Loucy (cell line): ENCODE data around the gene DLGAP1.

Experiments used
- H2AFZ ChIP-seq: fragments of 200-600 bp; sonication (generic); 2 replicates; pipeline ENCODE4 v1.6.0; 2016; ENCODE audit warnings: antibody characterized with exemption, mild to moderate bottlenecking, low read length, moderate library complexity
- H3F3A ChIP-seq: fragments of 200-600 bp; 2 replicates; pipeline ENCODE4 v1.6.0; 2016; ENCODE audit warnings: antibody characterized with exemption, low read depth, mild to moderate bottlenecking
- H3K27me3 ChIP-seq: fragments of 200-600 bp; sonication (generic); 2 replicates; pipeline ENCODE4 v1.6.1; 2014; ENCODE audit warnings: low read length, mild to moderate bottlenecking; ENCODE audit not compliant: insufficient read depth, poor library complexity, severe bottlenecking
- H3K36me3 ChIP-seq: fragments of 200-600 bp; sonication (generic); 2 replicates; pipeline ENCODE4 v1.6.1; 2016; ENCODE audit warnings: low read length; ENCODE audit not compliant: insufficient read depth
- H3K4me1 ChIP-seq: fragments of 200-600 bp; sonication (generic); 2 replicates; pipeline ENCODE4 v1.5.1; 2014; ENCODE audit warnings: low read length, mild to moderate bottlenecking; ENCODE audit not compliant: insufficient read depth, poor library complexity, severe bottlenecking
- H3K4me2 ChIP-seq: fragments of 200-600 bp; sonication (generic); 2 replicates; pipeline ENCODE4 v1.6.0; 2014; ENCODE audit warnings: antibody characterized with exemption, low read length, low read depth, mild to moderate bottlenecking; ENCODE audit not compliant: poor library complexity, severe bottlenecking
- H3K4me3 ChIP-seq: fragments of 200-600 bp; sonication (generic); 2 replicates; pipeline ENCODE4 v1.5.1; 2014; ENCODE audit warnings: low read length, mild to moderate bottlenecking, mixed read lengths; ENCODE audit not compliant: poor library complexity, severe bottlenecking
- H3K79me2 ChIP-seq: fragments of 200-600 bp; sonication (generic); 2 replicates; pipeline ENCODE4 v1.6.1; 2014; ENCODE audit warnings: low read length; ENCODE audit not compliant: insufficient read depth
- H3K9ac ChIP-seq: fragments of 200-600 bp; sonication (generic); 2 replicates; pipeline ENCODE4 v1.6.0; 2014; ENCODE audit warnings: mild to moderate bottlenecking, low read depth, low read length, moderate library complexity; ENCODE audit not compliant: poor library complexity, severe bottlenecking
- H3K9me2 ChIP-seq: fragments of 200-600 bp; sonication (generic); replicated peaks from 2 replicates; pipeline ENCODE4 v1.6.1; 2016; ENCODE audit warnings: low read depth, low read length, mixed read lengths
- H3K9me3 ChIP-seq: fragments of 200-600 bp; sonication (generic); 2 replicates; pipeline ENCODE4 v1.6.1; 2014; ENCODE audit warnings: mild to moderate bottlenecking, antibody characterized with exemption, low read length, low read depth; ENCODE audit not compliant: insufficient read depth
- H4K20me1 ChIP-seq: fragments of 200-600 bp; sonication (generic); 2 replicates; pipeline ENCODE4 v1.6.0; 2014; ENCODE audit warnings: antibody characterized with exemption, low read length, mild to moderate bottlenecking; ENCODE audit not compliant: insufficient read depth, poor library complexity, severe bottlenecking
- CTCF ChIP-seq: fragments of 200-600 bp; sonication (generic); conservative IDR thresholded peaks from 2 replicates; pipeline ENCODE4 v1.5.1; 2014; ENCODE audit warnings: mild to moderate bottlenecking, antibody characterized with exemption, low read length
- EZH2phosphoT487 ChIP-seq: fragments of 200-600 bp; IDR thresholded peaks from 2 replicates; pipeline ENCODE4 v1.6.1; 2018; ENCODE audit warnings: antibody characterized with exemption, mild to moderate bottlenecking, moderate library complexity, borderline replicate concordance

DLGAP1 gene

GRCh38 chr18:3900327-3900726 lies 554.8 kb downstream of the DLGAP1 start:
- Histone ChIP-seq H2AFZ (no peak overlapping the region), H3K36me3 (no peaks in the 10 kb centered on the region), H3K27me3 (no peaks in the 10 kb centered on the region), H3K9me3 (no peaks in the 10 kb centered on the region), H3F3A (no peaks in the 10 kb centered on the region), H3K9ac (no peak overlapping the region), H4K20me1 (no peaks in the 10 kb centered on the region), H3K4me2 (no peak overlapping the region), H3K4me3 (no peak overlapping the region), H3K4me1 (no peaks in the 10 kb centered on the region), H3K79me2 (no peaks in the 10 kb centered on the region), H3K9me2 (no peaks in the 10 kb centered on the region)
- TF ChIP-seq CTCF, result no peak
- TF ChIP-seq EZH2phosphoT487, result no peak

DNA sequence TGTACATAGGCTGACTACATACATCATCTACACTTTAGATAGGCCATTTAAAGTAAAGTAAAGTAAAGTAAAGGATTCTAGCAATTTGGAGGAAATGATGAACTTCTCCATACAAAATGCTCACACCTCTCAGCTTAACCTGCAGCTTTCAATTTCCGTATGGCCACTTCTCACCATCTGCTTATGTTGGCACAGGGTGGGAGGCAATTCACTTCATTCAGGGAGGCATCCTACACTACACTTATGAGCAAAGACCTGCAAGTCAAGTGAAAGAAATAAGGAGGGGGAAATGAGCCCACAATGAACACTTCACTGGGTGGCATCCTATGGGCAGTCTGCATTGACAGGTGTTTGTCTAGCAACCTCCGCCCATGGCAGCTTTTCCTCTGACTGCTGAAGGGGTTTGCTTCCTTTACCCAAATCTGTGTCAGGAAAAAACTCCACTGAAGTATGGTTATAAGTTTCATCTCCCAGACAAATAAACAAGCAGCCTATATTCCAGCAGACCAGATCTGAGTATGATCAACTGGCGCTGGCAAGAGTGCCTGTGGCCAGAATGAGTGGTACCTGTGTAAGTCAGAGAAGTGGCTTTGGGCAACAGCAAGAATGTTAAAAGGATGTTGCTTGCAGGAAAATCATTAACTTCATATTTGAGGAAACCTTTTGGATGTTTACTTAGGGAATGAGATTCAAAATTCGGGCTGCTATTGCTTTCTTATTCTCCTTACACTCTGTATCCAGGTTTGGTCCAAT lies 556.1 kb downstream of the DLGAP1 start:
- no peak for TF ChIP-seq EZH2phosphoT487
- no peak for TF ChIP-seq CTCF
- Histone ChIP-seq H4K20me1 (no peaks in the 10 kb centered on the region), H3K9me3 (no peaks in the 10 kb centered on the region), H3K9me2 (no peaks in the 10 kb centered on the region), H2AFZ (no peak overlapping the region), H3K4me3 (no peak overlapping the region), H3K4me1 (no peaks in the 10 kb centered on the region), H3K27me3 (no peaks in the 10 kb centered on the region), H3K36me3 (no peaks in the 10 kb centered on the region), H3K9ac (no peak overlapping the region), H3K79me2 (no peaks in the 10 kb centered on the region), H3K4me2 (no peak overlapping the region), H3F3A (no peaks in the 10 kb centered on the region)

DNA sequence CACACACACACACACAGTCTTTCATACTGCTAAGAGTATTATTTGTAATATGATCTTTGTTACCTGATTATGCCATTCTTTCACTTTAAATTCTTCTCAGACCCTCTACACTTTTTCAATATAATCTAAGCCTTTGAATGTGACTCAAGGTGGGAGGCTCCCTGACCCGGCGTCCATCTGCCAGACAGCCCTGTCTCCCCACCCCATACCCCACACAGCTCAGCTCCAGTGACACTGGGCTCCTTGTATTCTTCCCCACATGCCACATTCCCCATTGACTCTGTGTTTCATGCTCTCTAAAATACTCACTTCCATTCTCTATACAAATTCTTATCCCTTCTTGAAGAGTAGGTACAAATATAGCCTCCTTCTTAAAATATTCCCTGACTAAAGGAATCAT lies 563.0 kb downstream of the DLGAP1 start:
- TF ChIP-seq CTCF (no peak), EZH2phosphoT487 (no peak)
- no peaks in the 10 kb centered on the region for H3K9me3 ChIP-seq

More for the DNA sequence above, 563.0 kb downstream of the DLGAP1 start:
- Histone ChIP-seq H3K4me2 (no peak overlapping the region), H3F3A (no peaks in the 10 kb centered on the region), H3K27me3 (no peaks in the 10 kb centered on the region), H3K9me2 (no peaks in the 10 kb centered on the region), H3K9ac (no peak overlapping the region), H4K20me1 (no peaks in the 10 kb centered on the region), H3K4me3 (no peak overlapping the region), H3K36me3 (no peaks in the 10 kb centered on the region), H2AFZ (no peak overlapping the region), H3K79me2 (no peaks in the 10 kb centered on the region), H3K4me1 (no peaks in the 10 kb centered on the region)
